ENCODE results near the gene TMEM120B. TPM values are rescaled to one million over a fixed set of nuclear protein-coding genes. Genes with fewer than 3 reads are reported as not detected.
A peak's percentile ranks its signal among the peaks of the same experiment; 100 is the strongest.

TMEM120B gene
- total RNA-seq, 1 experiment from 2014 or later, result 14.2 TPM

DNA sequence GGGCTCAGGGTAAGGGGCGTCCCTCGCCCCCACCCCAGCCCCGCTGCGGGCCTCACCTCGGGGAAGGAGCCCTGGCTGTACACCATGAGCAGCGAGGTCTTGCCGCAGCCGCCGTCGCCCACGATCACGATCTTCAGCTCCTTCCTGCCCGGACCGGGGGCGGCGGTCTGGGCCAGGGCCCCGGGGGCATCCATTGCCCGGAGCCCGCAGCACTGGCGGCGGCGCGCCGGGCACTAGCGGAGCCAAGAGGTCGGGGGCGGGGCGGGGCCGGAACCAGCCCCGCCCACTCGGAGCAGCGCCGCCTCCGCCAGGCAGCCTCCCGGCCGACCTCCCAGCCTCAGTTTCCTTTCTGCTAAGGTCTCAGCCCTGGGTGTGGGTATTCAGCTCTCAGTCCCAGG lies 80.9 kb downstream of the TMEM120B start, which contains the start of gene RHOF:
TSS of gene RHOF (minus strand) at position 249 of the 398 bp plus-strand sequence. CDS start at position 194, 55 bp downstream.
- in situ Hi-C loops (cut with HindIII; ENCODE audit: low pct_unique_long_range_greater_than_20kb, low sequenced_read_pairs), result no loop called here
- DNase-seq (ENCODE audit: low read depth, low spot score), result no peak

DNA sequence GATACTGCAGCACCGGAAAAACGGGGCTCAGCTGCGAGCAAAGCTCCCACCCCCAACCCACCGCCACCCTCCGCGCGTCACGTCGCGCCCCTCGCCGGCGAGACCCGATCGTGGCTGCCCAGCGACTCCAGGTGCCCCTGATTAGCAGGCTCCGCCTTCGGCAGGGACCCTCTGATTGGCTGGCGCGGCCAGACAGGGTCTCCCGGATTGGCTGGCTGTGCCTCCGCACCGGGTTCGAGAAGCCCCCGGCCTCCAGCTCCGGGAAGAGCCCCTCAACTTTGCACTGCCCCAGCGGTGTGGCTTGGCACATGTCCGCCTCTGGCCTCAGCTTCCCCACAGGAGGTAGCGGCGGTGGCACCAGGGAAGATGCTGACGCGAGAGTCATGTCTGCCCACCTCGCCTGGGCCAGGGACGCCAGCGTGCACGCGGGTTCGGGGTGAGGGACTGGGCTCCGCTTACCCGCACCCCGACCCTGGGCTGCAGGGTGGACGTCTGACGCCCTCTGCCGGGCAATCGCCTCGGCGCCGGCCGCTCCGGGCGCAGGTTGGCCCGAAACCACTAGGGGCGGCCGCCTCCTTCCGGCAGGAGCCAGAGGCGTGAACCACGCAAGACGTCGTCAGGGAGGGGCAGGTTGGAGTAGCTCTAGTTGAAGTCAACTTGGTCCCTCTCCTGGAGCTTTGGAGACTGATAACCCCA lies 81.4 kb downstream of the TMEM120B start:
- peak; percentile 90 for DNase-seq (ENCODE audit: low read depth, low spot score)
- in situ Hi-C loops (cut with HindIII; ENCODE audit: low pct_unique_long_range_greater_than_20kb, low sequenced_read_pairs), result no loop called here

DNA sequence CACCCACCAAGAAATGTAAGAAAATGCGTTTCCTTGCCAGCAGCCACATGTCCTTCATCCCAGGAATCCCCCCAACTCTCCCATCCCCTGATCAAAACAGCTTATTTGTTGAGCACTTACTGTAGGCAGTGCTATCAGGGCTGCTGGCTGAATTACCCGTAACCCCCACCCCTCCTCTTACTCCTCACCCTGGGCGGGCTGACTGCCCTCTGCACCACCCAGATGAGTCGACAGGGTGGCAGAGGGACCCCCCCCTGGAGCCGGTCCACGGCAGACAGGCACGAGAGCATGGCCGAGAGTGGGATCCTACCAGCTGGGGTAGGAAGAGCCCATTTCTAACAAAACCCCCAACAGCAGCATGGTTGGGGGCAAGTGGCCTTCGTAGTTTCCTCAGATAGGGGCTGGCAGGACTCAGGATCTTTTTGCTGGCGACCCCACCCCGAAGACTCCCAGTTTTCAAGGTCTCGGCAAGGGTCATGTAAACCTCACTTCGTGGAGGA lies 82.0 kb downstream of the TMEM120B start:
- in situ Hi-C loops (cut with HindIII; ENCODE audit: low pct_unique_long_range_greater_than_20kb, low sequenced_read_pairs), result no loop called here
- no peak for DNase-seq (ENCODE audit: low read depth, low spot score)

DNA sequence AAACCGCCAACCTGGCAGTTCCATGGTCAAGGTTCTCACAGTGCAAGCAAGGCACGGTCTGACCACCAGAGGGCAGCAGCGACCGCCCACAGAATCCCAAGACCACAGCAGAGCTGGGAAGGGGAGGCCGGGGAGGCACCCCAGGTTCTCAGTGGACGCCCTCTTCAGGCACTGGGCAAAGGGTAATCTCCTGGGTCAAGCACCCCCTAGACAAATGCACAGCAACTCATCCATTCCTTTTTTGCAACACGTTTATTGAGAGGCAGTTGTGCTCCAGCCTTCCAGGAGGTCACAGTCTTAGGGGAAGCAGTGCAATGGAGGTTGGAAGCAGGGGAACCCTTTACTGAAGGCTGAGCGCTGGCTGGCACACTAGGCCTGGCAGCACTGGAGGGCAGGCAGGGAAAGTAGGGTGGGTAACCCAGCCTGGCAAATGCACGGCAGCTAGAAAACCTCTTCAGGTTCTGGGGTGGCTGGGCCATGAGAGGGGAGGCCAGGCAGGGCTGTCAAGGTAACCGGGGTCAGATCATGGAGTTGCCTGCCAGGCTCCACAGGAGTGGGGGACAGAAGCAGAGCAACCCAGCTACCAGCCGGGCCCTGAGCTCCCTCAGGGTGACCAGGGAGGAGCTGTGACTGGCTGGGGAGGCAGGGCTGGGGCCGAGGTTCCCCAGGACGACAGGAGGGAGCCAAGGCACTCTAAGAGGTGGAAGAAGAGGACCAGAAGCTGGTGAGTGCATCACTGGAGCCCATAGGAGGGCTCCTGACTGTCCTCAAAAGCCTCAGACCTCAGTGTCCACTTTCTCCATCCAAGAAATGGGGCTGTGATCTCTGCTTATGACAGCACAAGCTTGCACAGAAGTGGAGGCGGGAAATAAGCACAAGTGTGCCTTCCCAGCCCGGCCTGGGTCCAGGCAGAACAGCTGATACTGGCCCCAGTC lies 82.7 kb downstream of the TMEM120B start:
- DNase-seq (ENCODE audit: low read depth, low spot score), result peak; percentile 85
- in situ Hi-C loops (cut with HindIII; ENCODE audit: low pct_unique_long_range_greater_than_20kb, low sequenced_read_pairs), result no loop called here

DNA sequence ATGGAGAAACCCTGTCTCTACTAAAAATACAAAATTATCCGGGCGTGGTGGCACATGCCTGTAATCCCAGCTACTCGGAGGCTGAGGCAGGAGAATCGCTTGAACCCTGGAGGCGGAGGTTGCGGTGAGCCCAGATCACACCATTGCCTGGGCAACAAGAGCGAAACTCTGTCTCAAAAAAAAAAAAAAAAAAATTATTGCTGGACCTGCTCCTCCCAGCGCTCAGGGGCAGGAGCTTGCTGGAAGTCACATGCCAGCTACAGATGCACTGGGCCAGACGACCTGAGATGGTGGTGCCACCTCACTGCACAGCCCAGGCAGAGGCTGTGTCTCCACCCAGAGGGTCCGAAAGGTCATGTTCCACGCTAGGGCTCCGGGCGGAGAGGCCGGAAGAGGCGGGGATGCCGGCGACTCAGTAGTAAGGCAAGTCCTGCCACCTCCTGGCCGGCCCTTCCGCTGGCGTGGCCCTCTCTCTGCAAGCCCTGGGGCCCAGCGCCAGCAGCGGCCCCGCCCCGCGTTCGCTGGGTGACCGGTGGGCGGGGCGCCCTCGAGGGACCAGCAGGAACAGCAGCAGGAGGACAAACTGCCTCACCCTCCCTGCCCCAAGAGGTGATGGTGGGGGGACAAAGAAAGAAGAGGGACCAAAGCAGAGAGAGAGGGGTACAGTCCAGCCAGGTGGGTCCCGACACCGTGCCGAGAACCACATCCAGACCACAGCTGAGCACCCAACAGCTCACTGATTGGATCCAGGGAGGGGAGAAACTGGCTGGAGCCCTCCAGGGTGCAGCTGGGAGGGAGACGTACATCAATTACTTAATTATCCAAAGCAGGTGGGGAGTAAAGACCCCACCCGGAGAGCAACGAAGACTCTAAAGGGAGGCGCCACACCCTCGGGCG lies 84.6 kb downstream of the TMEM120B start:
- in situ Hi-C loops (cut with HindIII; ENCODE audit: low pct_unique_long_range_greater_than_20kb, low sequenced_read_pairs), result no loop called here
- DNase-seq (ENCODE audit: low read depth, low spot score), result peak; percentile 91

DNA sequence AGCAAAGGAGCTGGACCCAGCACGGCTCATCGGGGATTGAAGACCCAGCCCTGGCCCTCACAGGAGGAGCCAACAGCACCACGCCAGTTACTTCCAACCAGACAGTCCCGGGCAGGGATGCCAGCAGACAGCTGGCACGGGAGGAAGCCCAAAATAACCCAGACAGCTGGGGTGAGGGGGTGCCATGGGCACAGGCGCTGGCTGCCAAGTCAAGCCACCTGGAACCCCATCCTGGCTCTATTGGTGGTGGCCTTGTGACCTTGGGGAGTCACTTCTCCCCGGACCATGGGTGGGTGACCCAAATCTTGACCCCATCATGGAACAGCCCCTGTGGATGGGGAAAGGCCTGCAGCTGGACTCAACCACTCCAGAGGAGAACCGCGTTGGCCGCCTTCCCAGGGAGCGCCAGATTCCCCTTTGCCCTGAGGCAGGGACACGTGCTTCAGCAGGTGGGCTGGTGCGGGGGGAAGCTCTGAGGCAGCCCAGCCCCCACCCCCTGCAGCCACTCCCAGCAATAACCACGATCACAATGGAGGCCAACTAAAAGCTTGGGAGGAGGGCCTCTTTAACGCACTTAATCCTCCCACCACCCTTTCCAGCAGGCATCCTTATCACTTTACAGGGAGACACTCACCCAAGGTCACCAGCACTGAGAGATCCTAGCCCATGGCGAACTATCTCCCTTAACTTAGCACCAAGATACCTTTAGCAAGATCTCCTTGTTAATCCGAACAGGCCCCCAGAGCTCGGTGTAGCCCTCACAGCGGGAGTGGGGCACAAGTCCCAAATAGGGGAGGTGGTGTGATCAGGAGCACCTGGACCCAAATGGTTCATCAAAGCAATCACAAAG lies 85.6 kb downstream of the TMEM120B start:
- in situ Hi-C loops (cut with HindIII; ENCODE audit: low pct_unique_long_range_greater_than_20kb, low sequenced_read_pairs), result no loop called here
- DNase-seq (ENCODE audit: low read depth, low spot score), result peak; percentile 53

DNA sequence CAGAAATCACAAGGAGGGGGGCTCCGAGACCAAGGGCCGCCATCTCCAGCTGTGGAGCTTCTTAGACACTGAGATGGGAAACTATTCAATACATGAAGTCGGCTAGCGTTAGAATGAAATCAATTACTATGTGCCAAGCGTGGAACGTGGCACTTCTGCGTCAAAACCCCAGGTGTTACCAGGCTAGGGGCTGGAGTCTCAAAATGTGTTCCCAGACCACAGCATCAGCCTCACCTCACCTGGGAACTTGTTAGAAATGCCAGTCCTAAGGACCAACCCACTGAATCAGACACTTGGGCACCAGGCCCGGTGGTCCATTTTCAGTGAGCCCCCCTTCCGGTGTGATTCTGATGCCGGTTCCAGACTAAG lies 86.2 kb downstream of the TMEM120B start:
- in situ Hi-C loops (cut with HindIII; ENCODE audit: low pct_unique_long_range_greater_than_20kb, low sequenced_read_pairs), result no loop called here

DNA sequence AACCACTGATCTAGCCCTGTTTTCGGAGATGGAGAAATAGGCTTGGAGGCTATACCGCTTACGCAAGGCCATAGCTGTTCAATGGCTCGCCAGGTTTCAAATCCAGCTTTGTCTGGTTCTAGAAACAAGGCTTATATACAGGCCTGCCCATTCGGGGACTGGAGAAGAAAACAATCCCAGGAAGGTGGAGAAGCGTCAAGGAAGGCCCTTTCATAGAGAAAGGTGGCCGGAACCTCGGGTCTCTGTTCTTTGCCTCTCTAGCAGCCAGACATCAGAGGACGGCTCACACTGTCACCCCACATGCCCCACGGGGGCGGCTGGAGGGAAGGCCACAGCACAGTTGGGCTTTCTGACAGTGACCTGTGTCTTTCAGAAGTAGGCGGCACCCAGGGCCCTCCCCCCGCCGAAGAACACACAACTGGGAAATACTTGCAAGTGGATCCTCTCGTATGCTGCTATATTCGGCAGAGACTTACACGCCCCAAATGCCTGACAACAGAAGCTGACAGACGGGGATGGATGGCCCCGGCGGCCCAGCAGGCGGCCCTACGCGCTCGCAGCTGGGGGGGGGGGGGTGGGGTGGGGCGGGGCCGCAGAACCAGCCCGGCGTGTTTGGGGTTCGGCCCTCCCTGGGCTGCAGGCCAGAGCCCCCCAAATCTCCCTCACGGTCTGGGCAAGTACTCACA lies 86.7 kb downstream of the TMEM120B start:
- in situ Hi-C loops (cut with HindIII; ENCODE audit: low pct_unique_long_range_greater_than_20kb, low sequenced_read_pairs), result no loop called here

More for the DNA sequence above, 86.2 kb downstream of the TMEM120B start:
- no peak for DNase-seq (ENCODE audit: low read depth, low spot score)

DNA sequence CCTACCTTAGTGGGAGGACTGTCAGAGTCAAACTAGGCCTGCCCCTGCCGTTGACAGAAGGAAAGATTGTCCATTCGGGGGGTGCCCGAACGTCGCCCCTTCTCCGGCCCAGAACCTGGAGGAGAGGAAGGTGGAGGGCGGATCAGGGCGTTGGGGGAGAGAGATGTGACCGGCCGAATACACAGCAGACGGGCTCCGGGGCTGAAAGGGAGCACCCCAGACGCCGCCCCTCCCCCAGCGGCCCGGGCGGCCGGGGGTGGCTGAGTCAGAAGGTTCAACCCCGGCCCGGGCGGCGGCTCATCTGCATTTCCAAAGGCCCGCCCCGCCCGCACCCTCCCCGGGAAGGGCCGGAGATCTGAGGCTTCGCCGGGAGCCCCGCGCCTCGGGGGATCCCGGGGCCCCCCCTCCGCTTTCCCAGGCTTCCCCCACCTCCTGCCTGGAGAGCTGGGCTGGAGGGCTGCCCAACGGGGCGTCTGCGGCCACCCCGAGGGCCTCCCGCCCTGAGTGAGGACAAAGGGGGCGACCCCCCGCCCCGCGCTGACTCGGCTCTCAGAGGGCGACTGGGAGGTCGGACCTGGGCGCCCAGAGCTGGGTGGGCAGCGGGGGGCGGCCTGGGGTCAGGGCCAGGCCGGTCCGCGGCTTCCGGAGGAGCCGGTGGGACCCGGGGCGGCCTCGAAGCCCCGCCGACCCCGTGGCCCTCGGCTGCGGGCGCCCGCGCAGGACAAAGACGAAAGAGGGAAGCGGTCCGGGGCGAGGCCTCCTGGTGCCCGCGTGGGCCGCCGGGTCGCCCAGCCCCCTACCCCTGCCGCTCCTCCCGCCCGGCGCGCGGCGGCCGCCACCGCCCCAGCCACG lies 87.5 kb downstream of the TMEM120B start:
- DNase-seq (ENCODE audit: low read depth, low spot score), result peak; percentile 66
- in situ Hi-C loops (cut with HindIII; ENCODE audit: low pct_unique_long_range_greater_than_20kb, low sequenced_read_pairs), result no loop called here

More for the DNA sequence above, 86.7 kb downstream of the TMEM120B start:
- peak; percentile 77 for DNase-seq (ENCODE audit: low read depth, low spot score)

DNA sequence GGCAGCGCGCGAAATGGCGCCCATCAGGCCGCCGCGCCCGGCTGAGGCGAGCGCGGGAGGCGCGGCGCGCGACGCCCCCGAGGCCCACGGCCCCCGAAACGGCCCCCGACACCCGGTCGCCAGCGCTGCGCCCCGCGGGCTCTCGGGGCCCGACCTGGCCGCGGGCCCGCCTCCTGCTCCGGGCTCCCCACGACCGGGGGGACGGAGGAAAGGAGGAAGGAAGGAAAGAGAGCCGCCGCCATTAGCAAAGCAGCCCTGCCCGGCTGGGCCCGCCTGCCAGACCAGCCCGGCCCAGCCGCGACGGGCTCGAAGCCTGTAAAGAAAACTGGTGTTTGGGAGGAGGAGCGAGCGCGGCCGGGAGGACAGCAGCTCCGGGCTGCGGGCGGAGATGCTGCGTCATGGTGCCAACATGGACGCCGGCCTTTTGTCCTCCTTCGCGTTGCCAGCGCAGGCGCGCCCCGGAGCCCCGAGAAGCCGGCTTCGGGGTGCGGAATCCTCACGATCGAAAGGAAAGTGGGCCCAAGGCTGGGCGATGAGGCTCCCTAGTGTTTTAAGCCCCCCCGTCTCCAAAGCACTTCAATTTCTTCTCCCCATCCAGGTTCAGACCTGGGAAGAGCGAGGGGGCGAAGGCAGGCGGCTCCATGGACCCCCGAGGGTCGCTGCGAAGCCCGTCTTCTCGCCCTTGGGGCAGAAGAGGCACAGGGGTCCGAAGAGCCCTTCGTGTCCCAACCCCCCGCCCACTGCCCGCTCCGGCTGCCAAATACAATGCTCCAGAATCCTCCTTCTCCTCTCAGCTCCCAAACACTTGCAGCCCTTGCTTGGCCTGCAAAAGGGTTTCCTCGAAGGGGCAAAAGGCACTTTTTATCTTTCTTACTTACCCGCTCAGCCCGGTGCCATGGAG lies 88.4 kb downstream of the TMEM120B start:
- DNase-seq (ENCODE audit: low read depth, low spot score), result peak; percentile 43
- in situ Hi-C loops (cut with HindIII; ENCODE audit: low pct_unique_long_range_greater_than_20kb, low sequenced_read_pairs), result no loop called here

DNA sequence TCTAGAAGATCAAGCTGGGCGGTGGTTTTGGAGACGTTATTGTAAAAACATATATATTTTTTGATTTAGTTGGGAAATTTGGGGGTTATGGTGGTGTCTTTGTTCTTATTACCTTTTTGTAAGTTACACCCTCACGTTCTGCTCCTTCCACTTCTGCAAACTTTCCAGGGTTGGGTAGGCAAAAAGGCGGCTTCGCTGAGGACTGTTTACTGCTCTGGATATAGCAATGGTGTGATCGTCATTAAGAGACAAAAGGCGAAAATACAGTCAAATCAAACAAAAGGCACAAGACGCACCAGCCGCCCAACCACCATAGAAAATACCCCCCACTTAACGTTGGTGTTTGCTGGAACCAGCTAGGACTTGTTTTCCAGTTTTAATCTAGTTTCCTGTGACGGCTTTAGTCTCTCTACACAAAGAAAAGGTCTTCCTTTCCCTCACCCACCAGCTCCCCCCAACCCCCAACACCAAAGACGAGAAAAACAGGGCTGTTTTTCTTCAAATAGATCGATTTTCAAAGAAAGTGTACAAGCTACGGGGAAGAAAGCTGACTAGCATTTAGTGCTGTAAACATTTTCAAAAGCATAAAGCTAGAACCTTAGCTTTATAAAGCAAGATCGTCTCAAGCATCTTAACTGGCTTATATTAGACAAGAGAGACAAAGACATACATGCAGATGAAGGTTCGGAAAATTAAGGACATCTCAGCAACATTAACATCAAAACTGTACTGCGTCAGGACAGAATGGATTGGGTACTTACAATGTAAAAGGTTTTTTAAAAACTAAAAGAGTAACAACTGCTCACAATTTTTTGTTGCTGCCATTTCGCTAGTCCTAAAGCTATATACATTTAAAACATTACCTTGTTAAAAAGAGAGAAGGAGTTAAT lies 89.3 kb downstream of the TMEM120B start:
- in situ Hi-C loops (cut with HindIII; ENCODE audit: low pct_unique_long_range_greater_than_20kb, low sequenced_read_pairs), result no loop called here
- peak; percentile 26 for DNase-seq (ENCODE audit: low read depth, low spot score)

DNA sequence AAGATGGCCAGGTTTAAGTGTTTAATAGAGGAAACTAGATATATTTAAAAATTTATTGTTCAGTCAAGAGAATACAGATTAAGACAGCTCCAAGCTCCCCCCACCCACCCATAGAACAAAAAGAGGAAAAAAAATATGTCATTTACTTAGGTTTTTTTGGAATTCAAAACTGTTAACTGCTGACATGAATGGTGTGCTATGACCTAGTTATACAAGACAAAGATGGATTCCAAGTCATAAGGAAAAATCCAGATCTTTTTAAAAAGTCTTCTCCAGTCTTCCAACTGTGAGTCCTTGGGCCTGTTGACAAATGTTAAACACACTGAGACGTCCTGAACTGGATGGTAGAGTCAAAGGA lies 89.9 kb downstream of the TMEM120B start:
- in situ Hi-C loops (cut with HindIII; ENCODE audit: low pct_unique_long_range_greater_than_20kb, low sequenced_read_pairs), result no loop called here
- DNase-seq (ENCODE audit: low read depth, low spot score), result no peak

DNA sequence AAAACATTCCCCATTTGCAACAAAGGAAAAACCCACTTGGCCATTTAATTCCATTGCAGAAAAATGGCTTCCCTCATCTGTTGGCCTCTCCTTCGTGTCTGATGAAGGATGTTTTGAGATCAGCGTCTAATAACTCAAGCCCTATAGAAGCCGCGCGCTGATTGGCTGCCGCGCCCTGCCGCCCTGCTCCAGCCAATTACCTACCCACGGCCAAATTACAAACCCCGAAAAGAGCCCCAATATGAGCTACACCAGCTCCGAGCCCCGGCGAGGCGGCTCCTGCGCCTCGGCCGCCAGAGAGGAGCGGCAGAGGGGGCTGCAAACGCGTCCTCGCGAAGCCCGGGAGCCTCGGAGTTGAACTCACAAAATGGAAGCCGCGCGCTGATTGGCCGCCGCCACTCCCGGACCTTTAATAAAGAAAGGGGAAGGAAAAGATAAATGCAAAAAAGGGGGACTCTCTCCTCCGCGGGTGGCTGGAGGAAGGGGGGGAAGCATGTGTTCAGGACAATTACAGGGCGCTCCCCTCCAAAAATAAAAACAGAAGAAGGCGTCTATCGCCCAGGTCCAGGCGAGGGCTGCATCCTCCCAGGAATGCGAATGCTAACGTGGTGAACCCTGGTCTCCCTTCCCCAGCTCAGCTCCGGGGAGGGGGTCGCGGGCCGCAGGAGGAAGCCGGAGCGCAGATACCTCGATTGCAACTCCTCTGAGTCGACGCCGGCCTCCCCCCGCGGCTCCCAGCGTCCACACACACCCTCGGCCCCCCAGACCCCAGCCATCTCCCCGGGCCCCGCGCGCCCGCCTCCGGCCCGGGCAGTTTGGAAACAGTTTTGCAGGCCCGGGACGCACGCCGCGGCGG lies 90.5 kb downstream of the TMEM120B start:
- DNase-seq (ENCODE audit: low read depth, low spot score), result peak; percentile 92
- in situ Hi-C loops (cut with HindIII; ENCODE audit: low pct_unique_long_range_greater_than_20kb, low sequenced_read_pairs), result no loop called here
